ENCODE results near the gene CHSY1. TPM values are rescaled to one million over a fixed set of nuclear protein-coding genes. Genes with fewer than 3 reads are reported as not detected.

Gene CHSY1
- total and polyA plus RNA-seq, 2 of the 4 experiments (the other 2 are of a cell fraction) = 40.9 to 53.2 TPM

GRCh38 chr15:101275018-101275417 lies 23.2 kb upstream of the CHSY1 start:
- no peak overlapping the region for H4K8ac ChIP-seq (ENCODE audit: low read depth in 2 of 2, low read length in 2 of 2)
- DNase-seq (no peak), ATAC-seq (ENCODE audit: low read depth) (no peak)
- H3K14ac ChIP-seq (replicated peaks; ENCODE audit: low read depth, low read length) = no peak overlapping the region
- H4K20me1 ChIP-seq (ENCODE audit: insufficient read depth, low read length) = peaks cover 16% of the 10 kb centered on the region; the same call in 1 of the 2 replicates
- no peak overlapping the region for H2AK9ac ChIP-seq (replicated peaks; ENCODE audit: low read depth, low read length, poor library complexity)
- peaks cover 7% of the 10 kb centered on the region; the same call in 1 of the 2 replicates for H3K9me1 ChIP-seq (ENCODE audit: insufficient read depth, low read length)
- CTCF ChIA-PET = interaction anchor here (0.6 kb wide), 1 partner anchor 14 kb away, joined by 4 read pairs; no protein-coding TSS in a partner anchor
- no peak overlapping the region for H2BK20ac ChIP-seq (ENCODE audit: low read depth, low read length)
- no peak for TF ChIP-seq USF2 (IDR thresholded peaks at IDR 0.05; ENCODE audit: low read depth, low read length)
- TF ChIP-seq RFX5 (IDR thresholded peaks at IDR 0.05; ENCODE audit: low read depth, low read length) = no peak
- no peak for TF ChIP-seq MAZ (IDR thresholded peaks at IDR 0.05; ENCODE audit: borderline replicate concordance, low read depth, low read length)
- TF ChIP-seq MAFK (IDR thresholded peaks at IDR 0.05; ENCODE audit: low read depth, low read length) = no peak
- no peak for TF ChIP-seq ELK1 (IDR thresholded peaks at IDR 0.05; ENCODE audit: borderline replicate concordance, low read depth, low read length)
- no peak for TF ChIP-seq RAD21 (IDR thresholded peaks at IDR 0.05; ENCODE audit: low read length)
- TF ChIP-seq RCOR1 (IDR thresholded peaks at IDR 0.05; ENCODE audit: insufficient replicate concordance, low read length) = no peak
- TF ChIP-seq MXI1 (IDR thresholded peaks at IDR 0.05; ENCODE audit: borderline replicate concordance, low read depth, low read length) = no peak
- TF ChIP-seq BHLHE40 (IDR thresholded peaks at IDR 0.05; ENCODE audit: low read depth, low read length) = no peak
- no peak overlapping the region for H2BK5ac ChIP-seq (ENCODE audit: low read depth, low read length, poor library complexity, severe bottlenecking)
- no peak overlapping the region for H3K18ac ChIP-seq (ENCODE audit: low read depth, low read length)
- H3K36me3 ChIP-seq (ENCODE audit: control insufficient read depth, insufficient read depth, low read length) = peaks cover 44% of the 10 kb centered on the region
- no peak overlapping the region for H3K27ac ChIP-seq (ENCODE audit: insufficient read depth, low read length)
- no peak overlapping the region for H3K56ac ChIP-seq (ENCODE audit: extremely low read depth, insufficient read depth, low read length)
- no peak overlapping the region for H2AFZ ChIP-seq (replicated peaks; ENCODE audit: low read length, poor library complexity)
- no peak overlapping the region; the same call in 1 of the 2 replicates for H3K23ac ChIP-seq (ENCODE audit: low read depth, low read length)
- H4K91ac ChIP-seq (ENCODE audit: insufficient read depth, low read depth, low read length) = no peak overlapping the region
- intact Hi-C loops (cut with micrococcal nuclease) = no loop called here
- dilution Hi-C loops (cut with HindIII; ENCODE audit: low sequenced_read_pairs, unreplicated experiment) = no loop called here
- no peak overlapping the region for H2AK5ac ChIP-seq (ENCODE audit: low read depth, low read length)
- H3K9me3 ChIP-seq (ENCODE audit: control insufficient read depth, insufficient read depth, low read length) = no peaks in the 10 kb centered on the region
- in situ Hi-C loops (cut with MboI; ENCODE audit: low sequenced_read_pairs) = no loop called here
- H4K5ac ChIP-seq (ENCODE audit: low read depth, low read length) = no peak overlapping the region
- POLR2A ChIA-PET (ENCODE audit: unreplicated experiment) = no interaction called here
- H3K79me1 ChIP-seq (ENCODE audit: low read depth in 1 of 2, low read length in 2 of 2) = peaks cover 35 to 56% of the 10 kb centered on the region in 2 experiments
- H3K4ac ChIP-seq (ENCODE audit: low read depth, low read length) = no peak overlapping the region
- no peak overlapping the region for H2BK120ac ChIP-seq (ENCODE audit: low read depth, low read length)
- BruUV-seq (replicated peaks) = no TSS peak
- 88% methylated on average over 1 of the region's 5 CpGs; no CpG with 5 or more reads in 1 of the 2 experiments for WGBS, 2 experiments (ENCODE audit: extremely low coverage in 2 of 2, insufficient read length in 1 of 2)
- H3K27me3 ChIP-seq (ENCODE audit: control insufficient read depth, insufficient read depth, low read length) = no peaks in the 10 kb centered on the region
- no peak overlapping the region for H3K4me3 ChIP-seq (ENCODE audit: insufficient read depth, low read depth, low read length)
- no peak overlapping the region for H3K9ac ChIP-seq (ENCODE audit: low read depth, low read length)
- H3K4me1 ChIP-seq (ENCODE audit: control insufficient read depth, insufficient read depth, low read length) = 0 out of 2 replicates have a peak, but pooled peaks cover 2% of the 10 kb centered on the region
- no peak overlapping the region for H2BK15ac ChIP-seq (ENCODE audit: low read depth, low read length)
- H3K4me2 ChIP-seq (ENCODE audit: low read depth, low read length) = no peak overlapping the region
